HG03159 (cell line): ENCODE measurements around the gene BCO2.

Experiments
- ATAC-seq: cut with Tn5 transposase; IDR thresholded peaks from one replicate; pipeline ENCODE4 v1.9.1; 2021; ENCODE audit warnings: mild to moderate bottlenecking, moderate library complexity; ENCODE audit not compliant: unreplicated experiment

The BCO2 gene

GRCh38 chr11:112212710-112213109 is 37.4 kb downstream of the BCO2 start:
- no peak for ATAC-seq

GRCh38 chr11:112213753-112214152 is 38.4 kb downstream of the BCO2 start:
- no peak for ATAC-seq

- no peak for ATAC-seq
Measured at GRCh38 chr11:112215621-112216020, 40.3 kb downstream of the BCO2 start.

- no peak for ATAC-seq
Measured at GRCh38 chr11:112216561-112217105, 41.3 kb downstream of the BCO2 start.

GRCh38 chr11:112219476-112220232 is 44.3 kb downstream of the BCO2 start:
- ATAC-seq: peak; percentile 97

- no peak for ATAC-seq
Measured at GRCh38 chr11:112221274-112221835, 46.0 kb downstream of the BCO2 start.

- no peak for ATAC-seq
Measured at GRCh38 chr11:112222303-112222702, 47.0 kb downstream of the BCO2 start.

- ATAC-seq: no peak
Measured at GRCh38 chr11:112223121-112223520, 47.8 kb downstream of the BCO2 start.

- ATAC-seq: no peak
Measured at GRCh38 chr11:112223754-112224532, 48.6 kb downstream of the BCO2 start.

- no peak for ATAC-seq
Measured at GRCh38 chr11:112225753-112226061, 50.4 kb downstream of the BCO2 start.

GRCh38 chr11:112226062-112226830 is 50.9 kb downstream of the BCO2 start, which contains the start of gene PTS:
PTS (plus strand) TSS chr11:112226428; CDS start chr11:112226444, 16 bp downstream.
- ATAC-seq: peak; percentile 96

- peak; percentile 50 for ATAC-seq
Measured at GRCh38 chr11:112226831-112227401, 51.6 kb downstream of the BCO2 start.

GRCh38 chr11:112227471-112227870 is 52.2 kb downstream of the BCO2 start:
- no peak for ATAC-seq

- ATAC-seq: no peak
Measured at GRCh38 chr11:112228706-112229105, 53.4 kb downstream of the BCO2 start.

- ATAC-seq: no peak
Measured at GRCh38 chr11:112229159-112229558, 53.8 kb downstream of the BCO2 start.

GRCh38 chr11:112229746-112230433 is 54.6 kb downstream of the BCO2 start:
- ATAC-seq: no peak

GRCh38 chr11:112231952-112232351 is 56.6 kb downstream of the BCO2 start:
- no peak for ATAC-seq

GRCh38 chr11:112235750-112236390 is 60.6 kb downstream of the BCO2 start:
- ATAC-seq: peak; percentile 52

- no peak for ATAC-seq
Measured at GRCh38 chr11:112237451-112237850, 62.1 kb downstream of the BCO2 start.
